Brain microvascular endothelial cell (primary cell): ENCODE data around the gene MCFD2.
A peak's percentile ranks its signal among the peaks of the same experiment; 100 is the strongest.

Source experiments
- DNase-seq: peaks from one replicate; pipeline ENCODE4 v3.0.0-alpha.2; 2020
- H3K27ac ChIP-seq: fragments of 250-450 bp; sonication (Bioruptor Pico); 2 replicates; pipeline ENCODE4 v1.5.1; 2020; ENCODE audit warnings: mild to moderate bottlenecking, moderate library complexity
- H3K27me3 ChIP-seq: fragments of 250-450 bp; sonication (Bioruptor Pico); replicated peaks from 2 replicates; pipeline ENCODE4 v1.5.1; 2020; ENCODE audit warnings: mild to moderate bottlenecking
- H3K36me3 ChIP-seq: fragments of 250-450 bp; sonication (Bioruptor Pico); replicated peaks from 2 replicates; pipeline ENCODE4 v1.5.1; 2020; ENCODE audit warnings: mild to moderate bottlenecking
- H3K4me3 ChIP-seq: 2 replicates; pipeline ENCODE4 v1.5.1; 2011; ENCODE audit warnings: low read depth, mild to moderate bottlenecking, control low read depth, low read length, moderate library complexity
- CTCF ChIP-seq: IDR thresholded peaks from 2 replicates; pipeline ENCODE4 v1.5.1; 2011; ENCODE audit warnings: low read depth, mild to moderate bottlenecking, moderate library complexity, low read length, control low read depth, inconsistent platforms; ENCODE audit errors: missing control alignments
- in situ Hi-C: cut with HindIII; loops from 2 replicates; pipeline ENCODE4 v1.10.0; 2017; ENCODE audit warnings: low sequenced_read_pairs, low pct_ligation_motif_present

Gene MCFD2

GRCh38 chr2:46855805-46856204, 59.8 kb downstream of the MCFD2 start:
- no peak overlapping the region for H3K4me3 ChIP-seq
- H3K27ac ChIP-seq: peak overlapping the region; percentile 95
- TF ChIP-seq CTCF: no peak
- in situ Hi-C loops: no loop called here
- no peaks in the 10 kb centered on the region for H3K36me3 ChIP-seq
- no peaks in the 10 kb centered on the region for H3K27me3 ChIP-seq
- no peak for DNase-seq

GRCh38 chr2:46854260-46854659, 61.3 kb downstream of the MCFD2 start:
- DNase-seq: no peak
- in situ Hi-C loops: no loop called here
- Histone ChIP-seq H3K27me3 (no peaks in the 10 kb centered on the region), H3K27ac (peak overlapping the region; percentile 95), H3K36me3 (no peaks in the 10 kb centered on the region), H3K4me3 (no peak overlapping the region)
- no peak for TF ChIP-seq CTCF

- H3K27ac ChIP-seq: peak overlapping the region; percentile 46
These were observed 63.0 kb downstream of the MCFD2 start for GRCh38 chr2:46852598-46852997.

GRCh38 chr2:46852124-46852523, 63.5 kb downstream of the MCFD2 start:
- Histone ChIP-seq H3K36me3 (no peaks in the 10 kb centered on the region), H3K27me3 (no peaks in the 10 kb centered on the region), H3K27ac (peak overlapping the region; percentile 46), H3K4me3 (no peak overlapping the region)
- no peak for TF ChIP-seq CTCF
- in situ Hi-C loops: no loop called here
- no peak for DNase-seq

More at GRCh38 chr2:46852598-46852997, 63.0 kb downstream of the MCFD2 start:
- in situ Hi-C loops: no loop called here
- Histone ChIP-seq H3K36me3 (no peaks in the 10 kb centered on the region), H3K4me3 (no peak overlapping the region), H3K27me3 (no peaks in the 10 kb centered on the region)
- no peak for TF ChIP-seq CTCF
- no peak for DNase-seq
